Measurements from ENCODE around the gene ALDH5A1.

DNA sequence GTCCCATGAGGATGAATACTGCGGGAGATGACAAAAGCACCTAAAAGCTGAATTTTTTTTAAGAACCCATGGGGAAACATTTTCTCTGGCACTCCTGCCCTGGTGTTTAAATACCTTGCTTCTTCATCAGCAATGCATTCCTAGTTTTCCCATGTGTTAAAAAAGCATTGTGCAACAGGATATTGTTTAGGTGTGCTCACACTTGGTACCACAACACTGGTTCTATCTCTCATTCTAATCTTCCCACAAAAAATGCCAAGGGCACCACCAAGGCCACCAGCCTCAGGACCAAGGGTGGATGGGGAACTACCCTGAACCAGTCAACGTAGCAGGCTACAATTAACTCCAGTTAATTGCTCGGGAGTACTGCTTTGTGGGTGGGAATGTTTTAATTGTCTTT lies 50.9 kb downstream of the ALDH5A1 start:
- TF ChIP-seq NCOA2 (CRISPR knock-in tag; IDR thresholded peaks at IDR 0.05), result no peak
- no peak for TF ChIP-seq YEATS2 (CRISPR knock-in tag; IDR thresholded peaks at IDR 0.05; ENCODE audit: borderline replicate concordance)
- TF ChIP-seq SMC3 (IDR thresholded peaks at IDR 0.05; ENCODE audit: low read length), result no peak
- TF ChIP-seq NFATC3 (CRISPR knock-in tag; IDR thresholded peaks at IDR 0.05), result no peak
- no peak for TF ChIP-seq CBX5 (CRISPR knock-in tag; IDR thresholded peaks at IDR 0.05; ENCODE audit: borderline replicate concordance)
- TF ChIP-seq POLR2A (IDR thresholded peaks at IDR 0.05; ENCODE audit: insufficient read depth in 1 of 2, low read depth in 2 of 2, low read length in 2 of 2), result no peak
- TF ChIP-seq KAT2B (IDR thresholded peaks at IDR 0.05; ENCODE audit: borderline replicate concordance, low read depth, low read length), result no peak
- TF ChIP-seq, protein P1, sequence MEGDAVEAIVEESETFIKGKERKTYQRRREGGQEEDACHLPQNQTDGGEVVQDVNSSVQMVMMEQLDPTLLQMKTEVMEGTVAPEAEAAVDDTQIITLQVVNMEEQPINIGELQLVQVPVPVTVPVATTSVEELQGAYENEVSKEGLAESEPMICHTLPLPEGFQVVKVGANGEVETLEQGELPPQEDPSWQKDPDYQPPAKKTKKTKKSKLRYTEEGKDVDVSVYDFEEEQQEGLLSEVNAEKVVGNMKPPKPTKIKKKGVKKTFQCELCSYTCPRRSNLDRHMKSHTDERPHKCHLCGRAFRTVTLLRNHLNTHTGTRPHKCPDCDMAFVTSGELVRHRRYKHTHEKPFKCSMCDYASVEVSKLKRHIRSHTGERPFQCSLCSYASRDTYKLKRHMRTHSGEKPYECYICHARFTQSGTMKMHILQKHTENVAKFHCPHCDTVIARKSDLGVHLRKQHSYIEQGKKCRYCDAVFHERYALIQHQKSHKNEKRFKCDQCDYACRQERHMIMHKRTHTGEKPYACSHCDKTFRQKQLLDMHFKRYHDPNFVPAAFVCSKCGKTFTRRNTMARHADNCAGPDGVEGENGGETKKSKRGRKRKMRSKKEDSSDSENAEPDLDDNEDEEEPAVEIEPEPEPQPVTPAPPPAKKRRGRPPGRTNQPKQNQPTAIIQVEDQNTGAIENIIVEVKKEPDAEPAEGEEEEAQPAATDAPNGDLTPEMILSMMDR (CRISPR knock-in tag; IDR thresholded peaks at IDR 0.05), result no peak
- no peak for TF ChIP-seq MTA1 (CRISPR knock-in tag; IDR thresholded peaks at IDR 0.05; ENCODE audit: borderline replicate concordance)
- no peak for TF ChIP-seq ZNF616 (CRISPR knock-in tag; IDR thresholded peaks at IDR 0.05; ENCODE audit: low read depth)

Measured in HepG2 (cell line).